NT2/D1 (cell line): ENCODE results near the gene TMEM209.

ENCODE experiments used
- DNase-seq: peaks from one replicate; pipeline ENCODE4 v3.0.0-alpha.2; 2011; ENCODE audit warnings: low read depth, low spot score
- H3K27me3 ChIP-seq: 2 replicates; pipeline ENCODE4 v1.6.0; 2011; ENCODE audit warnings: mild to moderate bottlenecking; ENCODE audit not compliant: insufficient read length, insufficient read depth
- H3K36me3 ChIP-seq: 2 replicates; pipeline ENCODE4 v1.6.1; 2011; ENCODE audit warnings: mild to moderate bottlenecking, low read length, mixed read lengths; ENCODE audit not compliant: insufficient read depth, insufficient read length
- H3K4me1 ChIP-seq: 2 replicates; pipeline ENCODE4 v1.5.1; 2011; ENCODE audit not compliant: insufficient read depth, insufficient read length
- H3K4me3 ChIP-seq: 2 replicates; pipeline ENCODE4 v1.5.1; 2011; ENCODE audit warnings: low read depth; ENCODE audit not compliant: insufficient read length
- H3K9ac ChIP-seq: 2 replicates; pipeline ENCODE4 v1.6.0; 2011; ENCODE audit warnings: low read depth; ENCODE audit not compliant: insufficient read length
- H3K9me3 ChIP-seq: 2 replicates; pipeline ENCODE4 v1.5.1; 2011; ENCODE audit warnings: mild to moderate bottlenecking, low read length; ENCODE audit not compliant: insufficient read depth
- SUZ12 ChIP-seq: IDR thresholded peaks from 2 replicates; pipeline ENCODE4 v1.6.1; 2011; ENCODE audit not compliant: insufficient read length, insufficient read depth; ENCODE audit errors: extremely low read depth
- YY1 ChIP-seq: IDR thresholded peaks from 2 replicates; pipeline ENCODE4 v1.6.1; 2011; ENCODE audit not compliant: insufficient read length, insufficient read depth
- ZNF274 ChIP-seq: IDR thresholded peaks from 2 replicates; pipeline ENCODE4 v1.6.1; 2011; ENCODE audit warnings: mild to moderate bottlenecking, low read depth, low read length

Gene TMEM209

DNA sequence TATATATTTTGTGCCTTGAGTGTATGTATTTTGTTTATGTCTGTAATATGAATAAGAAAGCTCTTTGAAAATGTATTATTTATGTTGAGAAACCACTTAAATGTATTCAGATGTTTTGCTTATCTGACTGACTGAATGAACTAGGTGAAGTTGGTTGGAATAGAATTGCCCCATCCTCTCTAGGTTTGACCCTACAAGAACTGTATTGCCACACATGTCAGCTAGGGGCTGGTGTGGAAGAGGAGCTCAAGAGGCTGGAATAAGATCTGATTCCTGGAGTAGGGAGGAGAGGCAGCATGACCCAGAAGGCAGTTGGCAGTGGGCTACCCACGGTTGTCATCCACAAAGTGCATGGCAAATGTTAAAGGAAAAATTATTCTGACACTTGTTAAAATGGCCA is 11.5 kb upstream of the TMEM209 start:
- H3K9ac ChIP-seq: no peak overlapping the region
- no peak for DNase-seq
- no peak for TF ChIP-seq SUZ12
- TF ChIP-seq YY1: no peak
- TF ChIP-seq ZNF274: no peak
- no peaks in the 10 kb centered on the region for H3K9me3 ChIP-seq
- H3K27me3 ChIP-seq: no peaks in the 10 kb centered on the region
- H3K4me1 ChIP-seq: no peaks in the 10 kb centered on the region
- no peaks in the 10 kb centered on the region for H3K36me3 ChIP-seq
- H3K4me3 ChIP-seq: no peak overlapping the region

DNA sequence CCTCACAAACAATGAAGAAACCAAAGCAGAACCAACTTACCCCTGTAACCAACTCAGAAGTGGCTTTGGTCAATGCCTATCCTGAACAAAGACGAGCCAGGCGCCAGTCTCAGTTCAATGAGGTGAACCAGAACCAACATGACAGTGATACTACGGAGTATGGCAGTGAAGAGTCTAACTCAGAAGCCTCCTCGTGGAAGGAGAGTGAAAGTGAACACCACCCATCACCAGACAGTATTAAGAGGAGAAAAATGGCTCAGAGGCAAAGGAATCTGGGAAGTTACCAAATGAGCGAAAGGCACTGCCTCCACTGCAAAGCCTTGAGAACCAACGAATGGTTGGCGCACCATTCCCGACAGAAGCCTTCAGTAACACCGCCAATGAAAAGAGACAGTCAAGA is 10.8 kb upstream of the TMEM209 start:
- no peaks in the 10 kb centered on the region for H3K9me3 ChIP-seq
- no peak overlapping the region for H3K9ac ChIP-seq
- H3K4me3 ChIP-seq: no peak overlapping the region
- DNase-seq: no peak
- no peaks in the 10 kb centered on the region for H3K36me3 ChIP-seq
- TF ChIP-seq YY1 (no peak), SUZ12 (no peak), ZNF274 (no peak)
- H3K27me3 ChIP-seq: no peaks in the 10 kb centered on the region
- H3K4me1 ChIP-seq: no peaks in the 10 kb centered on the region

DNA sequence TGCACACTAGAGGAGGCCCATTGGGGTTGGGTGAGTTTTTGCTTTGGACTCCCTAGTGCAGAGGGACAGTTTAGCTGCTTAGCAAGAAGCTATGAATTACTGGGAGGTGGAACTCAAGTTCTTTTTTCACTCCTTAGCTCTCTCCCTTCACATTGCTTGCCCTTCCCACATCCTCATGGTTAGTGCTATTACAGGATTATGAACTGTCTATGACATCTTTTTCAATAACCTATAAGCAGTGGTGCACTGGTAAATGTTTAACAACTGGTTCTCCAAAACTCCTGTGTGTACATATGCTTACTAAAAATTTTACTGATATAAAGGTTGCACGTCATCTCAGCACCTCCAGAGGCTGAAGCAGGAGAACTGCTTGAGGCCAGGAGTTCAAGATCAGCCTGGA is 8.6 kb upstream of the TMEM209 start:
- Histone ChIP-seq H3K4me3 (no peak overlapping the region), H3K9me3 (no peaks in the 10 kb centered on the region), H3K4me1 (no peaks in the 10 kb centered on the region), H3K9ac (no peak overlapping the region), H3K27me3 (no peaks in the 10 kb centered on the region), H3K36me3 (no peaks in the 10 kb centered on the region)
- TF ChIP-seq ZNF274 (no peak), YY1 (no peak), SUZ12 (no peak)
- no peak for DNase-seq

DNA sequence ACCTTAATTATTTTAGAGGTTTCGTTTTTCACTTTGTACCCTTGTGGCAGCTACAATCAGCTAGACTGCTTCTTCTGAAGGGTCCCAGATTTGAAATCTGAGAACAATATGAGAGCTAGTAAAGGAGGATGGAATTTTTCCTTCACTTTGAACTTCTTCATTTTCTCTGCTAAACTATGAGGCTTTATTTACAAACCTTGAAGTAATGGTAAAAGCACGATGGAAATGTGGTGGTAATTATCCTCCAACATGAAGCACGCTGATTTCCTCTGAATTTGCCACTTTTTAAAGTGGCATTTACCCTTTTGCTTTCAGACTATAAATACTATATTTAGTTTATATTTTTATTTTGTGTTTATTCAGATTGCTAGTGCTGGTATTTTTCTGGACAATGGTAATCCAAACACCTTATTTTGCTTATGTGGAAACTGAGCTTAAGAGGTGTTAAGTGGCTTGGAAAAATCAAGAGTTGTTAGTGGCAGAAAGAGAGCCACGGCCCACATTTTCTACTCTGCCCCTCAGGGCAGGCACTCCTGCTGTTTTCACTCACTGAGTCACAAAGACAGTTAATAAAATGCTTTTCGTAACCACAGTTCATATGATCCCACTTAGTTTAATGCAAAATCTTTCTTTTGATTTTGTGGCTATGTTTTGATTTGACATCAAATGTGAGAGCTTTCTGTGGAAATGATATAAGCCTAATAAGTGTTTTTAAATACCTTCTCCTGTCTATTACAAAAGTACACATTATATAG is 5.2 kb upstream of the TMEM209 start:
- TF ChIP-seq ZNF274 (no peak), SUZ12 (no peak), YY1 (no peak)
- no peaks in the 10 kb centered on the region for H3K9me3 ChIP-seq
- DNase-seq: no peak
- no peak overlapping the region for H3K9ac ChIP-seq
- no peaks in the 10 kb centered on the region for H3K36me3 ChIP-seq
- no peak overlapping the region for H3K4me3 ChIP-seq
- no peaks in the 10 kb centered on the region for H3K4me1 ChIP-seq
- no peaks in the 10 kb centered on the region for H3K27me3 ChIP-seq

DNA sequence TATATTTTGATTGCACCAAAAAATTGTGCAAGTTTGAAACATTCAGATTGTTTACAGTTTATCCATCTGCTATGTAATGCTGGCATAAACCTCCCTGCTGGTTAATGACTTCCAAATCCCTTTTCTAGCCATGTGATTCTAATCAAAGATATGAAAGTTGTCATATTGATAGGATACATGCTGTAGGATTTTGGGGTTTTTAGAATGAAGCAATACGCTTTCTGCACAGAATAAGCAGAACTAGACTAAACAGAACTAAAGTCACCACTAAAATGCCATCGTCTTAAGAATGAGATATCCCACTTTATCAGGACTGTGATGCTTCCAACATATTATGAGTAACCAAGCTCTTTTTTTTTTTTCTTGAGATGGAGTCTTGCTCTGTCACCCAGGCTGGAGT is 3.3 kb upstream of the TMEM209 start:
- Histone ChIP-seq H3K36me3 (peaks cover 5% of the 10 kb centered on the region), H3K9ac (no peak overlapping the region), H3K4me1 (no peaks in the 10 kb centered on the region), H3K9me3 (no peaks in the 10 kb centered on the region), H3K27me3 (no peaks in the 10 kb centered on the region), H3K4me3 (no peak overlapping the region)
- DNase-seq: no peak
- no peak for TF ChIP-seq SUZ12
- no peak for TF ChIP-seq YY1
- no peak for TF ChIP-seq ZNF274

DNA sequence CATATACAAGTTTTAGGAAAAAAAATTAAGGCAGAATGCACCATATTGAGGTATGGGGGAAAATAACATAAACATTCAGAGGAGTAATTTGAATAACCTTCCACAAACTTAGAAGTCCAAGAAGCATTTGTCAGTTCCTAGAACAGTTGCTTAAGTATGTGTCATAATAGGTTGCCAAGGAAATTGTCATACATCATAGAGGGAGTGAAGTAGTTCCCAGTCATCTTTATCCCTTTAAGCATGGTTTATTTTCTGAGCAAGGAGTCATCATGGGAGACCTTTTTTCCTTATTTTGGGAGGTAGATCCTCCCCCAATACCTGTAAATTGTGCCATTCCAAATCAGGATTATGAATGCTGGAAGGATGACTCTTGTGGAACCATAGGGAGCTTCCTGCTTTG is 2.4 kb upstream of the TMEM209 start, which contains the start of gene SSMEM1:
TSS of gene SSMEM1 (plus strand) at position 219 of the 400 bp plus-strand sequence. CDS start at position 270, 51 bp downstream.
- H3K36me3 ChIP-seq: peaks cover 14% of the 10 kb centered on the region
- no peak within 1 kb of the TSS for H3K4me3 ChIP-seq
- TF ChIP-seq ZNF274: no peak
- no peak for TF ChIP-seq SUZ12
- TF ChIP-seq YY1: no peak
- H3K9me3 ChIP-seq: no peaks in the 10 kb centered on the region
- H3K4me1 ChIP-seq: no peaks in the 10 kb centered on the region
- no peak for DNase-seq
- H3K9ac ChIP-seq: no peak within 1 kb of the TSS
- no peaks in the 10 kb centered on the region for H3K27me3 ChIP-seq

DNA sequence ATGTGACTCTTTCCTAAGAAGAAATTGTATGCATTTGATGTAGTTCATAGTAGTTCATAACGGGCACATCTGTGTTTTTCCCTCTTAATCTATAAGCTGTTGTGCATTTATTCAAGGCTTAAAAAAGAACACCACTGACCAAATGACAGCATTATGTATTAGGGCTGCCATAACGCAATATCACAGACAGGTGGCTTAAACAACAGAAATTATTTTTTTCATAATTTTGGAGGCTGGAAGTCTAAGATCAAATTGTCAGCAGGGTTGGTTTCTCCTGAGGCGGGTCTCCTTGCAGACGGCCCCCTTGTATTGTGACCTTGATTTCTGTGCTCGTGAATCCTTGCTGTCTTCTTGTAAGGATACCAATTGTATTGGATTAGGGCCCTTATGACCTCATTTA is 1.8 kb upstream of the TMEM209 start:
- no peak overlapping the region for H3K9ac ChIP-seq
- no peak overlapping the region for H3K4me3 ChIP-seq
- no peak for DNase-seq
- H3K9me3 ChIP-seq: no peaks in the 10 kb centered on the region
- no peaks in the 10 kb centered on the region for H3K4me1 ChIP-seq
- no peaks in the 10 kb centered on the region for H3K27me3 ChIP-seq
- H3K36me3 ChIP-seq: peaks cover 20% of the 10 kb centered on the region
- TF ChIP-seq SUZ12 (no peak), ZNF274 (no peak), YY1 (no peak)
